NAMALWA (cell line): ENCODE results near the gene SIMC1.

ENCODE experiments used
- DNase-seq: peaks from one replicate; pipeline ENCODE4 v3.0.0-alpha.2; 2015; ENCODE audit warnings: low spot score

SIMC1 gene

GRCh38 chr5:176317534-176318374 is 79.5 kb downstream of the SIMC1 start:
- no peak for DNase-seq

DNA sequence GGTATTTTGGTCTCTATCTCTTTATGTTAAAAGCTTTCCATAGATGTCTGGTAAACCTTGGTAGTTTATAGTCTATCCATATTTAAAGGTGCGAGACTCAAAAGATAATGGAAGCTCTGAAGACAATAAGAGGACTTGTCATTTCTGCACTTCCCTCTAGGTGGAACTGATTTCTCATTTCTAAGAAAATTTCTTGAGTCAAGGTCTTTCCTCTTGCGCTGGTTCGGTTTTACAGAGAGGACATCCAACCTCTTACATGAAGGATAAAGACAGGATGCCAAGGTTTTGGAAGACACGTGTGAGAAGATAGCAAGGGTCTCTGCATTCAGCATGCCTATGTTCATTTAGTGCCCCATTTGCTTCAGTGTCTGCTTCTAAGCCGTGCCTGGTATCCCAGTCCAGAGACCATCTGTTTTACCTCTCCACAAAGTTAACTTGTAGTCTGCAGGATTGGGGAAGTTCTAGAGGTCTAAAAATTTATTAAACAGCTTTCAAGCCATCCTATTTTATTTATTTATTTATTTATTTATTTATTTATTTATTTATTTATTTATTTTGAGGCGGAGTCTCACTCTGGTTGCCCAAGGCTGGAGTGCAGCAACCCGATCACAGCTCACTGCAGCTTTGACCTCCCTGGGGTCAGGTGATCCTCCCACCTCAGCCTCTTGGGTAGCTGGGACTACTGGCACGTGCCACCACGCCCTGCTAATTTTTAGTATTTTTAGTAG is 81.8 kb downstream of the SIMC1 start:
- DNase-seq = peak; percentile 32

DNA sequence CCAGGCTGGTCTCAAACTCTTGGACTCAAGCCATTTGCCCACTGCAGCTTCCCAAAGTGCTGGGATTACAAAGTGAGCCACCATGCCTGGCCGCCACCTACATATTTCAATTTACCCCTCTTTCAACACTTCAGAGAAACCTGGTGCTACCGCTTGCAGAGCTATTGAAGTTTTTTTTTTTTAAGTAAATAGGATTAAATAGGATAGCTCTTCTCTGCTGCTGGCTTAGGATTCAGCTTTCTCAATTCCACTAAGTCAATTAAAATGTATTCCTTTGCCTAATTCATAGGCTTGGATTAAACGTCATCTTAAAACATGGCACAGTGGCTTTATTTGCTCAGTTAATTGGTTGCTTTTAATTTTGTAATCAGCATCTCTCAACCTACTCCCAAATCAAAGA is 82.4 kb downstream of the SIMC1 start:
- no peak for DNase-seq

DNA sequence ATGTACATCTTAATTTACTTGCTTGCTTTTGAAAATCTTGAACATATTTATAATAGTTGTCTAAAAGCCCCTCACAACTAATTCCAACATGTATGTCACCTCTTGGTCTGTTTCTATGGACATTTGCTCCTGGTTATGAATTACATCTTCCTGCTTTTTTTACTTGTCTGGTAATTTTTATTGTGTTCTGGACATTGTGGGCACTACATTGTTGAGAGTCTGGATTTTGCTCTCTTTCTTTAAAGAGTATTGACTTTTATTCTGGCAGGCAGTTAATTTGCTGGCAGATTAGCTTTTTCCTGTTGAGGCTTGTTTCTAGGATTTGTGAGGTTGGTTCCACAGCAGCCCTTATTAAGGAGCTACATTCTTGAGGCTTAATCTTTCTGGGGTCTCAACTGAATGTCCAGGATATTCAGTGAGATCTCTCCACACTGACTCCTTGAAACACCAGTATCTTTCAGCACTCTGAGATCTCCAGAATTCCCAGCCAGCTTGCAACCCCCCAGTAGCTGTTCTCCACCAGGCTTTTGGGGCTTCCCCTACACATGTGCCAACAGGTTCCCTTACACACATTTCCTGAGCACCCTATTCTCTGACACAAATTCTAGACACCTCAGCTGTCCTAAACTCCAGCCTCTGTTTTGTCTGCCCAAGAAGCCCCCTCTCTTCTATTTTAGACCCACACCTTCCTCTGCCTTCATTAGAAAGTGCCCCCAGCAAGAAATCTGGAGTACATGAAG is 96.0 kb downstream of the SIMC1 start:
- no peak for DNase-seq

DNA sequence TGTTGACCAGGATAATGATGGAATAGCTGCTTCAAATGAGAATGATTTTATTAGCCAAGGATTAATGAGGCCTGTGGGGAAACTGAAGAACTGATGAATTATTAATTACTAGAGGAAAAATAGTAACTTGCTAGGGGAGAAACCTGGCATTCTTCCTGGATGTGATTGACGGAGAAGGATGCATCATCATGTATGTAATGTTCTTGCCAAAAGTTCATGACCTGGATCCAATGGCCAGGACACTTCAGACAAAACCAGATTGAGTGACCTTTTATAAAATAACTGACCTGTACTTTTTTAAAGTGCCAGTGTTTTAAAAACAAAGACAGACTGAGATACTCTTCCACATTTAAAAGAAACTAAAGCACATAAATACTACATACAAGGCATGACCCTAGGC is 99.7 kb downstream of the SIMC1 start:
- DNase-seq = no peak

DNA sequence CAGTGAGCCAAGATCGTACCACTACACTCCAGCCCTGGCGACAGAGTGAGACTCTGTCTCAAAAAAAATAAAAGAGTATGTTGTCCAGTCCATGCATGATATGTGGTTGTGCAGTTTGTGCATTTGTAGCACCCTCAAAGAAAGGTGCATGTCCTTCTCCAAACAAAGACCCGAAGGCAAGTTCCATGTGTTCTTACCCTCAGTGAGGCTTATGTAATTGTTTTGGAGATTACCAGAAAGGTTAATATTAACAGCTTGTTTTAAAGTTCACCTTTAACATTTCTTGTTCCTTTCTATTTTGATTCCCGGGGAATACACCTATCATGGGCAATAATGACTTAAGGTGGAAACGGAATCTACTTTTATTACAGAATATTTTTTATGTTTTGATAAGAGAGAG is 101.1 kb downstream of the SIMC1 start:
- DNase-seq = no peak

DNA sequence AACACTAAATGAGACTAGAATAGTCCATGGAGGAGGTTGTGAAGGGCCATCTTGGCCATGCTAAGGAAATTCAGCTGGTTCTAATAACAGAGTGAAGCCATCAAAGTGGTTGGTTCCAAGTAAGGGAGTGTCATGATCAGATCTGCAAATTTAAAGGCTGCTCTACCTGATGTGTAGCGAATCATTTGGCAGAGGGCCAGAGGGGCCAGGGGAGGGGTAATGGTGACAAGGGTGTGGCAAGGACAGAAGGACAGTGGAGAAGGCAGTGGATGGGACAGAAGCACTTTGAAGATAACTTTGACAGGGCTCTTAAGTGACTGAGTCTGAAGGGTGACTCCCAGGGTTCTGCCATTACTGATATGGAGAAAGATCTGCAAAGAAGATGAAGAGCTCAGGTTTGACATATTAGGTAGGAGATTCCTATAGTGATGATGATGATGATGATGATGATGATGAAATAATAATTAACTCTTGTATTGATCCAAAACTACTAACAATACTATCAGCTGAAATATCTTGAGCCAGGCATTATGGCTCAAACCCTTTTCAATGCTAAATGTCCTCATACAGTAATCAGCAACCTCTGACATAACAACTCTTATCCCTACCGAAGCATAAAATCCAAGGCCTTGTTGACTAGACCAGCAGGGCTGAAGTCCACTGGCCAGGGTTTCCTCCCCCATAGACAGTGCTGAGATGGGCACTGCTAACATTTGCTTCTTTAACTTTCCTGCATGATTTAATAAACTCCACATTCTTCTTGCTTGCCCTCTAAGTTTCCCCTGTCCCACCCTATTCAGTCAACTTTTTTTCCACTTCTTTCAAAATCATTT is 103.3 kb downstream of the SIMC1 start:
- DNase-seq = no peak

DNA sequence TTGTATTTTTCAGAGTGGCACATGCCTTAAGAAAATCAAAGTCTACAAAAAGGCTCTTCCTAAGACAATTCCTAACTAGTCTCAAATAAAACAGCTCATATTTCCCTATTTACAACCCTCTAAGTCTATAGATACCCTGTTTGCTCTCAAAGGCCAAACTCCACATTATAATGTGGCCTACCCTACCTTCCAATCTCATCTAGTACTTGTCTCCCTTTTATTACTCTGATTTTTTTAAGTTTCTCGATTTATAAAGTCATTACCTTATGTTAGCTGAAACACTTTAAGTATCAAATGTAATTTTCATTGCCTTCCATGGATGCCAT is 103.9 kb downstream of the SIMC1 start:
- no peak for DNase-seq

- DNase-seq = no peak
Measured at GRCh38 chr5:176342766-176343458, 104.7 kb downstream of the SIMC1 start.

GRCh38 chr5:176350416-176350815 is 112.2 kb downstream of the SIMC1 start:
- DNase-seq = no peak

DNA sequence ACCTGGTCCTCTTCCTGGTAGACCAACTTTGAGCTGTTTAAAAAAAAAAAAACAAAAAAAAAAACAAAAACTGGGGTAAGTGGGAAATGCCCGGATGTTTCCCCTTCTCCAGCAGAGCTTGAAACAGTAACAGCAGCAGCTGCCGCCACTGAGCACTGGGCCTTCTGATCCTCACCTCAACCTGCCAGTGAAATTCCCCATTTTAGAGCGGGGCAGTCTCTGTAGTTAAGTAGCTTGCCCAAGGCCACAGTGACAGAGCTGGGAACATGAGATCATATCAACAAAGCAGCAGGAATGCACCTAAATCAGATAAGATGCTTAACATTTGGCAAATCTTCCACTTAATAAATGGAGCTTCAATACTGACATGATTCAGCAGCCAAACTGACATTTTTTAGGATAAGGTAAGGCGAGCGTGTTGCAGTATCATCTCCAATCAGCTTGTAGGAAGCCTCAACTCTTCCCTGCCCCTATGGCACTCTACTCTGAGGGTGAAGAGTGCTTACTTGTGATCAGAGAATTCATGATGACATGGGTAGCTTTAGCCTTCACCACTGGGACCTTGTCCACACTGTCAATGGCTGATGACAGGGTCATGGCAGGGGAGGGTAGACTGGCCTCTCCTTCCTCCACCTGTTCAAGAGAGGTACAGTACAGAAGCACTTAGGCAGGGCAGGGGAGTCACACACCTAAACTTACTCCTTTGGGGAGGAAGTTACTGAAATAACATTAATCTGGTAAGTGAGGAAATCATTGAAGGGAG is 114.1 kb downstream of the SIMC1 start:
- DNase-seq = no peak

GRCh38 chr5:176353533-176353932 is 115.3 kb downstream of the SIMC1 start:
- no peak for DNase-seq

GRCh38 chr5:176355400-176356178 is 117.4 kb downstream of the SIMC1 start:
- DNase-seq = no peak

DNA sequence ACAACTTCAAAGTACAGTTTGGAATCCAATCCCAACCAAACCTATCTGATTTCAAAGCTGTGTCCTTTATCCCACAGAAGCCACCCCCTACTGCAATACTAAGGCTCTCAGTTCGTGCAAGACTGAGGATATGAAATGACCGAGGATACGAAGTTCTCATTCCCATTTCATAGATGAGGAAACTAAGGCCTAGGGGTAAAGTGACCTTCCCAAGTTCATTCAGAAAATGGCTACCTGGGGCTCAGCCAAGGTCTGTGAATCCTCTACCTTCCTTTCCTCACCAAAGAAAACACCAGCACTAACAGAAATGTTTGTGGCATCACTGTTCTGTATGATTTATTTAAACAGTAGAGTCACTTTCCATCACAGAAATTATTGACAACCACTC is 117.9 kb downstream of the SIMC1 start:
- DNase-seq = no peak

DNA sequence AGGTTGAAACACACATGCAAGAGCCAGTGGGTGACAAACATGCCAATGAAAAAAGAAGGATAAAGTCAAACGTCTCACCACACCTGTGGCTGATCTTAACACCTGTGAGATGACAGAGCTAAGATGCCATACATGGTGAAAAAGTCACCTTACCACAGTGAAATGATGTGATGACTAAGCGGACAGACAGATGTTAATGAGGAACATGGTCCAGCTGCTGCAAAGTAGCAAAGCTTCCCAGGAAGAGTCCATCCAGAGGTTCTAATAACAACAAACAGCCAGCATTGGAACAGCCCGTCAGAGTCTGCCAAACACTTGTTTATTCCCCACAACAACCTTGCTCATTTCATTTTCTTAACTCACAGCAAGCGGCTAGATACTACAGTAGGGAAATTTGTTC is 121.4 kb downstream of the SIMC1 start:
- no peak for DNase-seq

- DNase-seq = no peak
Measured at GRCh38 chr5:176360894-176361436, 122.7 kb downstream of the SIMC1 start.

- DNase-seq = peak; percentile 95
Measured at GRCh38 chr5:176361437-176362232, 123.4 kb downstream of the SIMC1 start, which contains the start of gene KIAA1191. Gene KIAA1191 (minus strand): TSS chr5:176361764. CDS start chr5:176359508, 2,256 bp downstream.

DNA sequence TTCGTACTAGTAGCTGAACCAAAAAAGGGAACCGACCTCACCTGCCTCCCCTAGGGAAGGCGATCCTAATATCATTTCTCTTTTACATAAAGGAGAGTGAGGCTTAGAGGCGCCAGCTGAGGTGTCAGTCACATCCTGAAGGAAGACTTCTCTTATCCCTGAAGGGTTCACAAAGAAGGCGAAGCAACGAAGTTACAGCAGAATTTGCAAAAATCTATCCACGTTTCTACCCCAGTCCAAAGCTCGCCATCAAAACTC is 123.9 kb downstream of the SIMC1 start:
- peak; percentile 36 for DNase-seq
